Activated naive CD4-positive, alpha-beta T cell treated with anti-CD3 and anti-CD28 coated beads, Interleukin-2, amount 50 U/mL, for 24 hours (primary cell): Measurements from ENCODE around the gene ABCD3.

Experiments used
- H3K27ac Mint-ChIP-seq: one replicate; pipeline ENCODE4 v1.8.0; 2021; ENCODE audit warnings: mild to moderate bottlenecking, mixed read lengths
- H3K27me3 Mint-ChIP-seq: one replicate; pipeline ENCODE4 v1.8.0; 2021; ENCODE audit warnings: mixed read lengths
- H3K36me3 Mint-ChIP-seq: one replicate; pipeline ENCODE4 v1.8.0; 2021; ENCODE audit warnings: mixed read lengths
- H3K4me1 Mint-ChIP-seq: one replicate; pipeline ENCODE4 v1.8.0; 2021; ENCODE audit warnings: mixed read lengths
- H3K4me3 Mint-ChIP-seq: one replicate; pipeline ENCODE4 v1.8.0; 2021; ENCODE audit warnings: mild to moderate bottlenecking, mixed read lengths
- H3K9me3 Mint-ChIP-seq: one replicate; pipeline ENCODE4 v1.8.0; 2021; ENCODE audit warnings: mixed read lengths

The ABCD3 gene

GRCh38 chr1:94524531-94524930, 106.3 kb downstream of the ABCD3 start:
- Mint-ChIP-seq H3K27ac (no peak overlapping the region), H3K27me3 (no peaks in the 10 kb centered on the region), H3K36me3 (no peaks in the 10 kb centered on the region), H3K4me3 (no peak overlapping the region), H3K4me1 (no peaks in the 10 kb centered on the region), H3K9me3 (no peaks in the 10 kb centered on the region)

GRCh38 chr1:94526152-94526980, 108.2 kb downstream of the ABCD3 start:
- H3K4me3 Mint-ChIP-seq = no peak overlapping the region
- no peaks in the 10 kb centered on the region for H3K4me1 Mint-ChIP-seq
- H3K27me3 Mint-ChIP-seq = no peaks in the 10 kb centered on the region
- no peak overlapping the region for H3K27ac Mint-ChIP-seq
- no peaks in the 10 kb centered on the region for H3K36me3 Mint-ChIP-seq
- H3K9me3 Mint-ChIP-seq = no peaks in the 10 kb centered on the region

- H3K4me3 Mint-ChIP-seq = no peak overlapping the region
- H3K36me3 Mint-ChIP-seq = no peaks in the 10 kb centered on the region
- no peaks in the 10 kb centered on the region for H3K4me1 Mint-ChIP-seq
- no peaks in the 10 kb centered on the region for H3K9me3 Mint-ChIP-seq
- H3K27me3 Mint-ChIP-seq = no peaks in the 10 kb centered on the region
- no peak overlapping the region for H3K27ac Mint-ChIP-seq
Observed at GRCh38 chr1:94527447-94528031, 109.3 kb downstream of the ABCD3 start.

GRCh38 chr1:94528299-94528698, 110.1 kb downstream of the ABCD3 start:
- no peaks in the 10 kb centered on the region for H3K27me3 Mint-ChIP-seq
- no peaks in the 10 kb centered on the region for H3K4me1 Mint-ChIP-seq
- H3K27ac Mint-ChIP-seq = no peak overlapping the region
- H3K9me3 Mint-ChIP-seq = no peaks in the 10 kb centered on the region
- H3K4me3 Mint-ChIP-seq = no peak overlapping the region
- H3K36me3 Mint-ChIP-seq = no peaks in the 10 kb centered on the region

- no peaks in the 10 kb centered on the region for H3K36me3 Mint-ChIP-seq
- no peak overlapping the region for H3K27ac Mint-ChIP-seq
- no peaks in the 10 kb centered on the region for H3K4me1 Mint-ChIP-seq
- H3K27me3 Mint-ChIP-seq = no peaks in the 10 kb centered on the region
- no peak overlapping the region for H3K4me3 Mint-ChIP-seq
- no peaks in the 10 kb centered on the region for H3K9me3 Mint-ChIP-seq
Observed at GRCh38 chr1:94528826-94529225, 110.6 kb downstream of the ABCD3 start.

GRCh38 chr1:94529416-94529815, 111.2 kb downstream of the ABCD3 start:
- H3K9me3 Mint-ChIP-seq = no peaks in the 10 kb centered on the region
- no peaks in the 10 kb centered on the region for H3K36me3 Mint-ChIP-seq
- no peaks in the 10 kb centered on the region for H3K4me1 Mint-ChIP-seq
- H3K27ac Mint-ChIP-seq = no peak overlapping the region
- peaks cover 2% of the 10 kb centered on the region for H3K27me3 Mint-ChIP-seq
- no peak overlapping the region for H3K4me3 Mint-ChIP-seq

GRCh38 chr1:94530373-94530878, 112.2 kb downstream of the ABCD3 start:
- Mint-ChIP-seq H3K4me3 (no peak overlapping the region), H3K9me3 (no peaks in the 10 kb centered on the region), H3K36me3 (no peaks in the 10 kb centered on the region), H3K27me3 (peaks cover 4% of the 10 kb centered on the region), H3K4me1 (no peaks in the 10 kb centered on the region), H3K27ac (no peak overlapping the region)

GRCh38 chr1:94531664-94532063, 113.5 kb downstream of the ABCD3 start:
- no peak overlapping the region for H3K27ac Mint-ChIP-seq
- H3K4me1 Mint-ChIP-seq = no peaks in the 10 kb centered on the region
- peaks cover 7% of the 10 kb centered on the region for H3K27me3 Mint-ChIP-seq
- no peaks in the 10 kb centered on the region for H3K9me3 Mint-ChIP-seq
- H3K4me3 Mint-ChIP-seq = no peak overlapping the region
- no peaks in the 10 kb centered on the region for H3K36me3 Mint-ChIP-seq

- Mint-ChIP-seq H3K36me3 (no peaks in the 10 kb centered on the region), H3K4me1 (no peaks in the 10 kb centered on the region), H3K4me3 (no peak overlapping the region), H3K9me3 (no peaks in the 10 kb centered on the region), H3K27me3 (peaks cover 9% of the 10 kb centered on the region), H3K27ac (no peak overlapping the region)
Observed at GRCh38 chr1:94532077-94532476, 113.9 kb downstream of the ABCD3 start.

- H3K4me3 Mint-ChIP-seq = no peak overlapping the region
- no peaks in the 10 kb centered on the region for H3K9me3 Mint-ChIP-seq
- H3K27ac Mint-ChIP-seq = no peak overlapping the region
- H3K27me3 Mint-ChIP-seq = peaks cover 24% of the 10 kb centered on the region
- no peaks in the 10 kb centered on the region for H3K36me3 Mint-ChIP-seq
- H3K4me1 Mint-ChIP-seq = no peaks in the 10 kb centered on the region
Observed at GRCh38 chr1:94535095-94535494, 116.9 kb downstream of the ABCD3 start.

- peaks cover 30% of the 10 kb centered on the region for H3K27me3 Mint-ChIP-seq
- no peak overlapping the region for H3K27ac Mint-ChIP-seq
- no peak overlapping the region for H3K4me3 Mint-ChIP-seq
- H3K36me3 Mint-ChIP-seq = no peaks in the 10 kb centered on the region
- no peaks in the 10 kb centered on the region for H3K9me3 Mint-ChIP-seq
- H3K4me1 Mint-ChIP-seq = peaks cover 7% of the 10 kb centered on the region
Observed at GRCh38 chr1:94535879-94536278, 117.7 kb downstream of the ABCD3 start.

GRCh38 chr1:94537254-94537653, 119.1 kb downstream of the ABCD3 start:
- Mint-ChIP-seq H3K4me1 (peaks cover 15% of the 10 kb centered on the region), H3K9me3 (no peaks in the 10 kb centered on the region), H3K36me3 (no peaks in the 10 kb centered on the region), H3K4me3 (no peak overlapping the region), H3K27me3 (peaks cover 32% of the 10 kb centered on the region), H3K27ac (no peak overlapping the region)

- Mint-ChIP-seq H3K27ac (no peak overlapping the region), H3K4me3 (no peak overlapping the region), H3K36me3 (no peaks in the 10 kb centered on the region), H3K9me3 (no peaks in the 10 kb centered on the region), H3K27me3 (peaks cover 38% of the 10 kb centered on the region), H3K4me1 (peaks cover 22% of the 10 kb centered on the region)
Observed at GRCh38 chr1:94538243-94538827, 120.1 kb downstream of the ABCD3 start.

- Mint-ChIP-seq H3K9me3 (no peaks in the 10 kb centered on the region), H3K4me1 (peaks cover 22% of the 10 kb centered on the region), H3K36me3 (no peaks in the 10 kb centered on the region), H3K4me3 (no peak overlapping the region), H3K27me3 (peaks cover 46% of the 10 kb centered on the region), H3K27ac (no peak overlapping the region)
Observed at GRCh38 chr1:94539496-94539895, 121.3 kb downstream of the ABCD3 start.

GRCh38 chr1:94540440-94541245, 122.5 kb downstream of the ABCD3 start:
- no peaks in the 10 kb centered on the region for H3K36me3 Mint-ChIP-seq
- H3K27ac Mint-ChIP-seq = no peak overlapping the region
- no peaks in the 10 kb centered on the region for H3K9me3 Mint-ChIP-seq
- peaks cover 52% of the 10 kb centered on the region for H3K27me3 Mint-ChIP-seq
- H3K4me3 Mint-ChIP-seq = peak overlapping the region; percentile 69
- H3K4me1 Mint-ChIP-seq = peaks cover 22% of the 10 kb centered on the region
